OCI-LY7 (cell line): Measurements from ENCODE around the gene HAPLN2. TPM values are rescaled to one million over a fixed set of nuclear protein-coding genes. Genes with fewer than 3 reads are reported as not detected.

Experiments used
- BruUV-seq: library from RNA; stranded (reverse); fragments of 400-500 nt; replicated peaks from 2 replicates; lab custom pipeline; 2021; lab: Mats Ljungman, UMichigan
- CTCF ChIA-PET: fragments of 300-600 bp; sonication (Branson Sonifier 250); formaldehyde crosslinking; loops from one replicate; lab custom pipeline; 2022; ENCODE audit warnings: antibody characterized with exemption; ENCODE audit not compliant: unreplicated experiment; lab: Charles Lee
- POLR2A ChIA-PET: fragments of 300-600 bp; sonication (Branson Sonifier 250); formaldehyde crosslinking; loops from one replicate; lab custom pipeline; 2022; ENCODE audit warnings: antibody characterized with exemption; lab: Charles Lee
- DNase-seq: peaks from one replicate; pipeline ENCODE4 v3.0.0-alpha.2; 2015; ENCODE audit warnings: low spot score
- H2AFZ ChIP-seq: fragments of 200-600 bp; sonication (generic), shearing (Covaris generic); 2 replicates; pipeline ENCODE4 v1.6.1; 2014; ENCODE audit warnings: mild to moderate bottlenecking, antibody characterized with exemption, low read length, moderate library complexity
- H3K27ac ChIP-seq: fragments of 200-600 bp; sonication (generic); 2 replicates; pipeline ENCODE4 v1.5.1; 2014; ENCODE audit warnings: mixed run types, low read depth, mild to moderate bottlenecking, moderate library complexity, low read length, inconsistent platforms; ENCODE audit not compliant: poor library complexity, severe bottlenecking
- H3K36me3 ChIP-seq: fragments of 200-600 bp; sonication (generic); 2 replicates; pipeline ENCODE4 v1.6.1; 2014; ENCODE audit warnings: mild to moderate bottlenecking, antibody characterized with exemption, low read length, moderate library complexity, mixed read lengths; ENCODE audit not compliant: insufficient read depth
- H3K4me1 ChIP-seq: fragments of 200-600 bp; sonication (generic); 2 replicates; pipeline ENCODE4 v1.5.1; 2014; ENCODE audit warnings: mild to moderate bottlenecking, low read length; ENCODE audit not compliant: insufficient read depth, poor library complexity, severe bottlenecking
- H3K4me2 ChIP-seq: fragments of 200-600 bp; sonication (generic); 2 replicates; pipeline ENCODE4 v1.6.1; 2014; ENCODE audit warnings: mild to moderate bottlenecking, low read length
- H3K4me3 ChIP-seq: fragments of 200-600 bp; sonication (generic); 2 replicates; pipeline ENCODE4 v1.5.1; 2014; ENCODE audit warnings: mild to moderate bottlenecking, low read depth, low read length; ENCODE audit not compliant: poor library complexity, severe bottlenecking
- H3K79me2 ChIP-seq: fragments of 200-600 bp; sonication (generic); 2 replicates; pipeline ENCODE4 v1.6.1; 2016; ENCODE audit warnings: low read depth, mild to moderate bottlenecking, low read length, moderate library complexity, mixed read lengths; ENCODE audit not compliant: insufficient read depth
- H3K9me2 ChIP-seq: fragments of 200-600 bp; sonication (generic); 2 replicates; pipeline ENCODE4 v1.6.1; 2016; ENCODE audit warnings: mild to moderate bottlenecking, low read length, mixed read lengths; ENCODE audit not compliant: insufficient read depth
- H3K9me3 ChIP-seq: fragments of 200-600 bp; sonication (generic); 2 replicates; pipeline ENCODE4 v1.6.1; 2014; ENCODE audit warnings: mild to moderate bottlenecking, mixed run types, low read length, mixed read lengths
- H4K20me1 ChIP-seq: fragments of 200-600 bp; sonication (generic); 2 replicates; pipeline ENCODE4 v1.6.1; 2014; ENCODE audit warnings: mild to moderate bottlenecking, antibody characterized with exemption, low read length, moderate library complexity, mixed read lengths; ENCODE audit not compliant: insufficient read depth
- EZH2phosphoT487 ChIP-seq: fragments of 200-600 bp; sonication (generic); IDR thresholded peaks from 2 replicates; pipeline ENCODE4 v1.6.1; 2018; ENCODE audit warnings: low read depth, borderline replicate concordance, mild to moderate bottlenecking, mixed run types, antibody characterized with exemption, low read length, moderate library complexity, mixed read lengths
- intact Hi-C: fragments of 100-400 bp; cut with micrococcal nuclease; formaldehyde crosslinking; loops from one replicate; pipeline ENCODE4 v1.10.0; 2022; ENCODE audit not compliant: unreplicated experiment
- total RNA-seq, 2 experiments: library from RNA; depleted of rRNA in 1 of 2; stranded (reverse); fragments of >200 nt in 1 of 2; shearing (Covaris generic) in 1 of 2; gene quantifications; 2 replicates each; pipeline ENCODE4 v1.2.3, GENCODE V29; 2014 to 2022
- TF ChIP-seq, protein P1 (sequence below): fragments of 200-600 bp; sonication (generic); conservative IDR thresholded peaks from 2 replicates; pipeline ENCODE4 v1.5.1; 2014; ENCODE audit warnings: mild to moderate bottlenecking, antibody characterized with exemption, low read length, moderate library complexity, mixed read lengths

The HAPLN2 gene
- total RNA-seq, 2 experiments from 2014 or later, result 0.41 to 1.1 TPM

DNA sequence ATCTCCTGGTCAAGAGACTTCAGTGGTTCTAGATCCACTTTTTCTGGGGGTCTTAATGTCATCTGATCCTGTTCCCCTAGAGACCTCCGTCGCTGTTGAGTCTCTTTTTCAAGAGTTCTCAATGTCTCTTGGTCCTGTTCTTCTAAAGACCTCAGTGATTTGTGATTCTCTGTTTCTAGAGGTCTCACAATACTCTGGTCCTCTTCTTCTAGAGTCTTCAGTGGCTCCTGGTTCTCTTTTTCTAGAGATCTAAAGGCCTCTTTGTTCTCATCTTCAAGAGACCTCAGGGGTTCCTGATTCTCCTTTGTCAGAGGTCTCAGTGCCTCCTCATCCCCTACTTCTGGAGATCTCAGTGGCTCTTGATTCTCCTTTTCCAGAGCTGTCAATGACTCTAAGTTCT lies 52.6 kb downstream of the HAPLN2 start:
- no peak overlapping the region for H2AFZ ChIP-seq
- no peak for DNase-seq
- H3K9me3 ChIP-seq, result no peaks in the 10 kb centered on the region
- H3K36me3 ChIP-seq, result no peaks in the 10 kb centered on the region
- intact Hi-C loops, result no loop called here
- TF ChIP-seq EZH2phosphoT487, result no peak
- TF ChIP-seq, protein P1, sequence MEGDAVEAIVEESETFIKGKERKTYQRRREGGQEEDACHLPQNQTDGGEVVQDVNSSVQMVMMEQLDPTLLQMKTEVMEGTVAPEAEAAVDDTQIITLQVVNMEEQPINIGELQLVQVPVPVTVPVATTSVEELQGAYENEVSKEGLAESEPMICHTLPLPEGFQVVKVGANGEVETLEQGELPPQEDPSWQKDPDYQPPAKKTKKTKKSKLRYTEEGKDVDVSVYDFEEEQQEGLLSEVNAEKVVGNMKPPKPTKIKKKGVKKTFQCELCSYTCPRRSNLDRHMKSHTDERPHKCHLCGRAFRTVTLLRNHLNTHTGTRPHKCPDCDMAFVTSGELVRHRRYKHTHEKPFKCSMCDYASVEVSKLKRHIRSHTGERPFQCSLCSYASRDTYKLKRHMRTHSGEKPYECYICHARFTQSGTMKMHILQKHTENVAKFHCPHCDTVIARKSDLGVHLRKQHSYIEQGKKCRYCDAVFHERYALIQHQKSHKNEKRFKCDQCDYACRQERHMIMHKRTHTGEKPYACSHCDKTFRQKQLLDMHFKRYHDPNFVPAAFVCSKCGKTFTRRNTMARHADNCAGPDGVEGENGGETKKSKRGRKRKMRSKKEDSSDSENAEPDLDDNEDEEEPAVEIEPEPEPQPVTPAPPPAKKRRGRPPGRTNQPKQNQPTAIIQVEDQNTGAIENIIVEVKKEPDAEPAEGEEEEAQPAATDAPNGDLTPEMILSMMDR, result no peak
- no peak overlapping the region for H3K27ac ChIP-seq
- no peaks in the 10 kb centered on the region; the same call in 1 of the 2 replicates for H4K20me1 ChIP-seq
- POLR2A ChIA-PET, result interaction anchor here (0.6 kb wide), 1 partner anchor 35 kb away, joined by 3 read pairs; no protein-coding TSS in a partner anchor
- CTCF ChIA-PET, result no interaction called here
- BruUV-seq, result no TSS peak
- no peaks in the 10 kb centered on the region for H3K79me2 ChIP-seq
- H3K4me3 ChIP-seq, result no peak overlapping the region
- H3K4me2 ChIP-seq, result no peak overlapping the region
- no peaks in the 10 kb centered on the region for H3K4me1 ChIP-seq
- no peaks in the 10 kb centered on the region for H3K9me2 ChIP-seq

DNA sequence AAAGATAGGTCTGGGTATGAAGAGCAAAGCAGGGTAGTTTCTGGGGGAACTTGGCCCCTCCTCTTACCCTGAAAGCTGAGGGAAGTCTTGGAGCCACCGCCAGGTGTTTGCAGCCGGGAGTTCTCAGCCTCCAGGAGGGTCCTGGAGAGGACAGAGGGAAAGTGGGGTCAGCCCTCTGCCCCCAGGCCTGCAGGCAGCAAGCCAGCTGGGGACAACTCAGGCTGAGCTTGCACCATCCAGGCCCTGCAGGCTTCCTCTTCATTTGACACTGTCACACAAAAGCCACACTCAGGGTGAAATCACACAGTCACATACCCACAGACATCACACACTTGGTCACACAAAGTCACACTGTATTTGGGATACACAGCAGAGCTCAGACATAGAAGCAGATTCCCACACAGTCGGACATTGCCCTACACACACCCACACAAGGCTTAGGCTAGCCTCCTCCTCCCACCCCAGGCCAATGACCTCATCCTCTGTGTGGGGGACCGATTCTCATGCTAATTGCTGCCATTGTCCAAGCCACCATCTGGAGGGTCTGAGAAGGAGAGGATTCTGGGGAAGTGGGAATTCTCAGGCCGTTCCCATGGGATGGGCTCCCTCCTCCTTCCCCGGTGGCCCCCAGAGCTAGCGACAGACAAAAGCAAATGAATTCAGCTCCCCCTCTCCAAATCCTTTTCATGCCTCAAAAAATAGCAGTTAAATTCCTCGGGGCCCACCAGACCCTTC lies 54.3 kb downstream of the HAPLN2 start:
- no peak for DNase-seq
- Histone ChIP-seq H3K4me1 (no peaks in the 10 kb centered on the region), H3K36me3 (no peaks in the 10 kb centered on the region), H3K9me3 (no peaks in the 10 kb centered on the region), H3K4me3 (no peak overlapping the region), H3K79me2 (no peaks in the 10 kb centered on the region), H2AFZ (no peak overlapping the region), H3K4me2 (no peak overlapping the region), H3K9me2 (no peaks in the 10 kb centered on the region), H4K20me1 (no peaks in the 10 kb centered on the region; the same call in 1 of the 2 replicates), H3K27ac (no peak overlapping the region)
- ChIA-PET POLR2A (no interaction called here), CTCF (interaction anchor here (0.6 kb wide), 1 partner anchor 9 kb away, joined by 3 read pairs; no protein-coding TSS in a partner anchor)
- no TSS peak for BruUV-seq
- intact Hi-C loops, result no loop called here
- TF ChIP-seq, protein P1, result no peak
- no peak for TF ChIP-seq EZH2phosphoT487

Other genes starting within 250 kb of the HAPLN2 start
- 23.4 and 42.7 TPM in 2 replicates for gene MEF2D, start 118.6 kb upstream of the HAPLN2 start, total RNA-seq (2014; rRNA removed; shearing (Covaris generic))
- gene MEF2D, start 118.6 kb upstream of the HAPLN2 start, total RNA-seq (2022), result 92.3 and 101 TPM in 2 replicates
- 22.4 and 26.1 TPM in 2 replicates for gene IQGAP3, start 46.9 kb upstream of the HAPLN2 start, total RNA-seq (2014; rRNA removed; shearing (Covaris generic))
- 28.7 and 37.1 TPM in 2 replicates for gene IQGAP3, start 46.9 kb upstream of the HAPLN2 start, total RNA-seq (2022)
- 2.8 and 3.6 TPM in 2 replicates for gene TTC24, start 39.7 kb upstream of the HAPLN2 start, total RNA-seq (2014; rRNA removed; shearing (Covaris generic))
- gene TTC24, start 39.7 kb upstream of the HAPLN2 start, total RNA-seq (2022), result 11.9 and 12.4 TPM in 2 replicates
- gene NAXE, start 27.6 kb upstream of the HAPLN2 start, total RNA-seq (2014; rRNA removed; shearing (Covaris generic)), result 71.6 and 81.5 TPM in 2 replicates
- 56.1 and 61.1 TPM in 2 replicates for gene NAXE, start 27.6 kb upstream of the HAPLN2 start, total RNA-seq (2022)
- gene GPATCH4, start 17.9 kb upstream of the HAPLN2 start, total RNA-seq (2014; rRNA removed; shearing (Covaris generic)), result 33.3 and 40.9 TPM in 2 replicates
- gene GPATCH4, start 17.9 kb upstream of the HAPLN2 start, total RNA-seq (2022), result 38.5 and 51.6 TPM in 2 replicates
- gene BCAN, start 22.7 kb downstream of the HAPLN2 start, total RNA-seq (2014; rRNA removed; shearing (Covaris generic)), result 0.44 TPM in 1 of 2 replicates, not detected in the other
- gene BCAN, start 22.7 kb downstream of the HAPLN2 start, total RNA-seq (2022), result not detected in 2 replicates
- gene NES, start 58.0 kb downstream of the HAPLN2 start, total RNA-seq (2014; rRNA removed; shearing (Covaris generic)), result not detected in 2 replicates
- gene NES, start 58.0 kb downstream of the HAPLN2 start, total RNA-seq (2022), result not detected in 2 replicates
- 1.4 and 2.8 TPM in 2 replicates for gene CRABP2, start 86.2 kb downstream of the HAPLN2 start, total RNA-seq (2014; rRNA removed; shearing (Covaris generic))
- 1.5 and 2.1 TPM in 2 replicates for gene CRABP2, start 86.2 kb downstream of the HAPLN2 start, total RNA-seq (2022)
- 24.7 and 28.0 TPM in 2 replicates for gene METTL25B, start 109.1 kb downstream of the HAPLN2 start, total RNA-seq (2014; rRNA removed; shearing (Covaris generic))
- gene METTL25B, start 109.1 kb downstream of the HAPLN2 start, total RNA-seq (2022), result 45.6 and 54.1 TPM in 2 replicates
- gene ISG20L2, start 109.4 kb downstream of the HAPLN2 start, total RNA-seq (2014; rRNA removed; shearing (Covaris generic)), result 36.5 and 37.9 TPM in 2 replicates
- gene ISG20L2, start 109.4 kb downstream of the HAPLN2 start, total RNA-seq (2022), result 71.3 and 74.1 TPM in 2 replicates
- 55.3 and 69.0 TPM in 2 replicates for gene MRPL24, start 121.7 kb downstream of the HAPLN2 start, total RNA-seq (2014; rRNA removed; shearing (Covaris generic))
- gene MRPL24, start 121.7 kb downstream of the HAPLN2 start, total RNA-seq (2022), result 49.3 and 56.6 TPM in 2 replicates
- gene HDGF, start 132.3 kb downstream of the HAPLN2 start, total RNA-seq (2014; rRNA removed; shearing (Covaris generic)), result 291 and 346 TPM in 2 replicates
- gene HDGF, start 132.3 kb downstream of the HAPLN2 start, total RNA-seq (2022), result 315 and 329 TPM in 2 replicates
- gene PRCC, start 148.1 kb downstream of the HAPLN2 start, total RNA-seq (2014; rRNA removed; shearing (Covaris generic)), result 53.7 and 54.0 TPM in 2 replicates
- 81.5 and 82.9 TPM in 2 replicates for gene PRCC, start 148.1 kb downstream of the HAPLN2 start, total RNA-seq (2022)
- gene SH2D2A, start 197.4 kb downstream of the HAPLN2 start, total RNA-seq (2014; rRNA removed; shearing (Covaris generic)), result 5.5 and 5.8 TPM in 2 replicates
- gene SH2D2A, start 197.4 kb downstream of the HAPLN2 start, total RNA-seq (2022), result 2.1 and 2.2 TPM in 2 replicates
- not detected in 2 replicates for gene INSRR, start 239.7 kb downstream of the HAPLN2 start, total RNA-seq (2014; rRNA removed; shearing (Covaris generic))
- not detected in 2 replicates for gene INSRR, start 239.7 kb downstream of the HAPLN2 start, total RNA-seq (2022)
- not detected in 2 replicates for gene NTRK1, start 241.4 kb downstream of the HAPLN2 start, total RNA-seq (2014; rRNA removed; shearing (Covaris generic))
- gene NTRK1, start 241.4 kb downstream of the HAPLN2 start, total RNA-seq (2022), result not detected in 2 replicates